Jurkat, Clone E6-1 (cell line): ENCODE data around the gene PFKP.
"Not testable (repeated sequence)": the region's sequence is repeated elsewhere in the genome, so short reads cannot be mapped to it uniquely, and the experiment has no call there.

ENCODE experiments used
- DNase-seq: peaks from one replicate; pipeline ENCODE4 v3.0.0-alpha.2; 2011; ENCODE audit warnings: low read depth, low spot score
- H3K4me3 ChIP-seq: 2 replicates; pipeline ENCODE4 v1.5.1; 2011; ENCODE audit warnings: mild to moderate bottlenecking, low read length, control low read depth, moderate library complexity

Gene PFKP

DNA sequence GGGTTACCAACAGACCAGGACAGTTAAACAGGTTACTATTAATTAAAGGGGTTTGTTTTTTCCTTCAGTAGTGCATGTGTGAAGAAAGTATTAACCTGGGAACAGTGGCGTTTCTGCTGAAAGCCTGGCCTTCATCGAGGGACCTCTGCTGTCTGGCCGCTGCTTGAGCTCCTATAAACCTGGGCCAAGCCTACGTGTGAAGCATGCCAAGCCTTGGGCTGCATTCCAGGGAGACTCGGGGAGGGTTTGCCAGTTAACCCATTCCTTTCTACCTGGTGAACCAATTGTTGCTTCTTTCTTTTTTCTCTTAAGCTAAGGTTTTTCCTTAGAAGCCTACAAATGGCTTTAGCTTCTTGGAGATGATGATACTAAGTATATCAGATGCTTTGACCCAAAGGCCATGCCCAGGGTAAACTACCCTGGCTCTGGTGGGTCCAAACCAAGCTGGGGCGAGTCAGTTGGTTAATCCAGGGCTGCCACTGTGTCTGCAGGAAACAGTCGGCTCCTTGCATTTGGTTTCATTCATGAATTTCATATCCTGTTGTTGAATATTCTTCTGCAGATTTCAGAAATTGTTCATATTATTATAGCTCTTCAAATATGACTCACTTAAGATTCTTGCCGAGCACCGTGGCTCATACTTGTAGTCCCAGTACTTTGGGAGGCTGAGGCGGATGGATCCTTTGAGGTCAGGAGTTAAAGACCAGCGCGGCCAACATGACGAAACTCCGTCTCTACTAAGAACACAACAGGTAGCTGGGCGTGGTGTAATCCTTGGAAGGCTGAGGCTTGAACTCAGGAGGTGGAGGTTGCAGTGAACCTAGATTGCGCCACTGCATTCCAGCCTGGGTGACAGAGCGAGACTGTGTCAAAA is 23.8 kb downstream of the PFKP start:
- DNase-seq = no peak
- no peak overlapping the region for H3K4me3 ChIP-seq

GRCh38 chr10:3091921-3092320 is 24.6 kb downstream of the PFKP start:
- no peak overlapping the region for H3K4me3 ChIP-seq
- DNase-seq = no peak

DNA sequence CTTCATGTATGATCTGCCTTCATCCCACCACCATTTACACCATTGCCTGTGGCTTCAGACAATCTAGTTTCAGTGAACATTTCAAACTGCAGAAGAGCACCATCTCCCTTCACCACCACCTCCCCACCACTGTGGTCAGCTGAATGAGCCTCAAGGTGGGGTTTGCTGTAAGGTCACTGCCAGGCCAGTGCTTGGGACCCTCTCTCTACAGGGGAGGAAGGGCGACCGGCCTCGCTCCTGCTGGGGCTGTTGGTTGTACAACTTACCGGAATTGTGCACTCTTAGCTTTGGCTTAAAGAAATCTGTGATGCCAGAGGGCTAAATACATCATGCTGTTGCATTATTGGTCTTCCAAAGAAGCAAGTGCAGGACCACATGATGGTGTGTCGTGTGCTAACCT is 26.6 kb downstream of the PFKP start:
- no peak for DNase-seq
- H3K4me3 ChIP-seq = no peak overlapping the region

- no peak for DNase-seq
Observed at GRCh38 chr10:3094609-3095036, 27.3 kb downstream of the PFKP start.

GRCh38 chr10:3095373-3096139 is 28.2 kb downstream of the PFKP start:
- DNase-seq = no peak
- H3K4me3 ChIP-seq = no peak overlapping the region

More at GRCh38 chr10:3094609-3095036, 27.3 kb downstream of the PFKP start:
- H3K4me3 ChIP-seq = no peak overlapping the region

- no peak for DNase-seq
- no peak overlapping the region for H3K4me3 ChIP-seq
Observed at GRCh38 chr10:3096149-3096548, 28.8 kb downstream of the PFKP start.

DNA sequence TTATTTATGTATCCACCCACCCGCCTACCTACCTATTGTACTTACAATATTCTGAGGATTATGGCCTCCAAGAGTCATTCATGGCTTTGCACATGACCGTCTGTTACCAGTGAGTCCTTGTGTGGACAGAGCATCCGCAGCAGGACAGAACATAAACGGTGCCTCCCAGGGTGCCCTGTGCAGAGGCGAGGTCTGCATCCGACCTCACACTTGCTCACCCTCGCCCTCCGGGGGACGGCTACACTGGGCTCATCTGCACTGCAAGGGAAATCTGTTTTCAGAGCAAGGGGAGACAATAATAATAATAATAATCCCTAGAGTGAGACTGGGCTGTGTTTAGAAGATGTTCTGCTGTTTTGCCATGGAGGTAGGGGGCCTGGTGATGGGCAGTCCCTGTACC is 29.8 kb downstream of the PFKP start:
- H3K4me3 ChIP-seq = no peak overlapping the region
- DNase-seq = no peak

GRCh38 chr10:3098689-3099088 is 31.3 kb downstream of the PFKP start:
- DNase-seq = no peak
- H3K4me3 ChIP-seq = no peak overlapping the region

DNA sequence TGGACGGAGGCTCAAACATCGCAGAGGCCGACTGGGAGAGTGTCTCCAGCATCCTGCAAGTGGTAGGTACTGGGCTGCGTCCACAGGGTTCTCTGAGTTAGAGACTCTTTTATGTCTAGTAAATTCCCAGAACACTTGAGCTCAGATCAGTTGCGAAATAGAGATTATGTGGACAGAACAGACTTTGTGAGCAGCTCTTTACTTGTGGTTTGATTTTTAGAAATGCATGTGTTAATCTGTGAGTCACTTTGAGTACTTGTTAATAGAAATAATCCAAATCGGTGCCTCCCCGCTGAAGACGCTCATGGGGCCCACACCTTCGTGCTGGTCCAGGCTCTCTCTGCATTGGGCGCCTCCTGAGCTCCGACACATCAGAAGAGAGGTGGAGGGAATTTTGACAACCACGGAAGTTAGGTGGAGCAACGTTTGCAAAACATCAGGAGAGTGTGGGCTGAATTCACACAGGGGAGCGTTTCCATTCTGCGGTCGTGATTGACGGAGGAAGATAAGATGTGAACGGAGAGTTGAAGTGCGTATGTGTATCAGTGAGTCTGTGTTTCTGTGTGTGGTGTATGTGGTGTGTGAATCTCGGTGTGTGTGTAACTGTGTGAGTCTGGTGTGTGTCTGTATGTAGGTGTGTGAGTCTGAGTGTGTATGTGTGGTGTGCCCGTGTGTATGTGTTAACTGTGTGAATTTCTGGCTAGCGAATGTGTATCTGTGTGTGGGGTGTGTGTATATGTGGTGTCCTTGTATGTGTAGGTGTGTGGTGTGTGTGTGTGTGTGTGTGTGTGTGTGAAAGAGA is 32.1 kb downstream of the PFKP start:
- H3K4me3 ChIP-seq = no peak overlapping the region

DNA sequence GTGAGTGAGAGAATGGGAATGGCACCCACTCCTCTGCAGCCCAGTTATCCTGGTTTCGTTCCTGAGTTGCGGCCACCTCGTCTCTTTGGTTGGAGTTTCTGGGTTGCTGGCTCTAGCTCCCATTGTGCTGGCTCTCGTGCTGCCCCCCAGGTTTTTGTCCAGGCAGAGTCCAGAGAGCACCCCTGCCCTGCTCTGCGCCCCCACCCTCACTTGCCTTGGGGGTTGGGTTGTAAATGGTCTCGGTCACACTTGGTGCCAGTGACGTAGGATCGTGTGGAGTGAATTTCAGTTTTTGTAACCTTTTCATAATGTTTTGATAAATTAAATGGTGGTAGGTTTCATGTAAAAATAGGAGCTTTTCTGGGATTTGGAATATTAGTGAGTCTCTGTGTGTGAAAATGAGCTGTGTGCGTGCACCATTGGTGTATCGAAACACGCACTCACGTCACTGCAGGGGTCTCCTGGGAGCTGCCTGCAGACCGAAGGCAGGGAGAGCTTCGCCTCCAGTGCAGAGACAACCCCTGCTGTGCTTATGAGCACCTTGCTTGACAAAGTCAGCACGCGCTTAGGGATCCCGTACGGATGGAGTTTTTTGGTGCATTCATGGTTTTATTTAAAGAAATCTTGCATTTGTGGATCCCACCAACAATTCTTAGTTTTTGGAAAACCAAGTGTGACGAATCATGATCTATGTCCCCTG is 32.9 kb downstream of the PFKP start:
- no peak for DNase-seq
- H3K4me3 ChIP-seq = no peak overlapping the region

More for the DNA sequence above, 32.1 kb downstream of the PFKP start:
- no peak for DNase-seq

- no peak overlapping the region for H3K4me3 ChIP-seq
- DNase-seq = no peak
Observed at GRCh38 chr10:3100856-3101640, 33.7 kb downstream of the PFKP start.

DNA sequence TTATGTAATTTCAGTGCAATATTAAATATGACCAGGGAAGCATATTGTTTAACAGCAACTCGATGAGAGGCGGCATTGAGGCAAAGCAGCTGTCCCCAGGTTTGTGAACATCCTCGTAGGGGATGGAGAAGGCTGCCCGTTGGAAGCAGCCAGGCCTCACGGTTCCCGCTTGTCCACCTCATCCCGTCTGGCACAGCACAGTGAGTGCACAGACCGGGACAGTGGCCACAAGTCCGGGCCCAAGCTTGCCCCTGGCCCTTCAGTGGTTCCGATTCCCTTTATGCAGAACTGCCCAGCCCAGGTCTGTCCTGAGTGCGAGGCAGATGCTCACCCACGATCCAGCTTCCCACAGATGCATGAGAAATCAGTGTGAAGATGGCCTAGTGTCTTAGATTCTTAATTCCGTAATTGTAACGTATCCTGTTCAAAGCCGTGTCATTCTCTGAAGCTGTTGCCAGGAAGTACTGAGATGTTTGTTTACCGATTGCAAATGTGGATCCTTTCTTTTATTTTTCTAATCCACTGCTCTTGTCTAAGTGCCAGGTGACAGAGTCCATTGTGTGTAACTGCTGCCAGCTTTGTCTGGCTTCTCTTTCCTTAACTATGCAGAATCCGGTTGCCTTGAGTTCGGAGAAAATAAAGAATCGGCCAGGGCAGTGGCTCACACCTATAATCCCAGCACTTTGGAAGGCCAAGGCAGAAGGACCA is 35.5 kb downstream of the PFKP start:
- no peak for DNase-seq
- no peak overlapping the region for H3K4me3 ChIP-seq

- H3K4me3 ChIP-seq = no peak overlapping the region
- no peak for DNase-seq
Observed at GRCh38 chr10:3103646-3104045, 36.3 kb downstream of the PFKP start.

DNA sequence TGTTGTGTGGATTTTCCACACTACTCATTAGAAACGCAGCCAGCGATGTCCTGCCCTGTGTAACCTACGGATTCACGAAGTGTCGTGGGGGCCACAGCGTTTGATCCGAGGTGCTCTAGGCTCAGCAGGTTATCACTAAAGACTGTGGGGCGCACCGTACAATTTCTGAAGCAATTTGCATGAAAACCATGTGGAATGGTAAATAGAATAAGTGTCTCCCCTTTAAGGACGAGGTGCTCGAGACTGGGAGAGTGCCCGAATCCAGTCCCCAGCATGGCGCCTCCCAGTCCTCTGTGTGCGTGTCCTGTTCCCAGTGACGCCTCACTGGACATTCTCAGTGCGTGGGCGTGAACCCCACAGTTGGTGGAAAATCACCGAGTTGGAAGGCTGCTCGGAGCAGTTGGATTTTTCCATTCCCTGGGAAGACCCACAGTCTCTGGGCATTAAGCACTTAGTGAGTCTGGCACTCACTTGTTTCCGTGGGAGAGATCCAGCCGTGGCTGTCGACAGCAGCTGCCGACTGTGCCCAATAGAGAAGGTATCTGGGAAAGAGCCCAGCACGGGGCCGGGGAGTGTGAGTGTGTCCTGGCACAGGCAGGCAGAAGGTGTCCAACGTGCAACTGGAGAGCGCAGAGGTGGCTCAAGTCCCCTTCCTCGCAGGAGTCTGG is 37.0 kb downstream of the PFKP start:
- DNase-seq = no peak

GRCh38 chr10:3105166-3105565 is 37.8 kb downstream of the PFKP start:
- H3K4me3 ChIP-seq = no peak overlapping the region
- no peak for DNase-seq

More for the DNA sequence above, 37.0 kb downstream of the PFKP start:
- no peak overlapping the region for H3K4me3 ChIP-seq

- DNase-seq = no peak
- no peak overlapping the region for H3K4me3 ChIP-seq
Observed at GRCh38 chr10:3105905-3106304, 38.6 kb downstream of the PFKP start.

DNA sequence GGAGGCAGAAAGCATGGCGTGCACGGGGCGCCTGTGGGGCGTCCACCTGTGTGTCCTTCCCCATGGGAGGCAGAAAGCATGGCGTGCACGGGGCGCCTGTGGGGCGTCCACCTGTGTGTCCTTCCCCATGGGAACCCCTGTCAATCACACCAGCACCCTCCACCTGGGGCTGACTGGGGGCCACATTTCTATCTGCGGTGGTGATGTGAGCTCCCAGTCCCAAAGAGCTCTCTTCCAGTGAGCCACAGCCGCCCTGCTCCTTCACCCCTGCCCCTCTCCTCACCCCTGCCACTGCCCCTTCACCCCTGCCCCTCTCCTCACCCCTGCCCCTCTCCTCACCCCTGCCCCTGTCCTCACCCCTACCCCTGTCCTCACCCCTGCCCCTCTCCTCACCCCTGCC is 39.0 kb downstream of the PFKP start:
- DNase-seq, H3K4me3 ChIP-seq: not testable (repeated sequence)
